HepG2 (cell line): ENCODE data around the gene CALY. TPM values are rescaled to one million over a fixed set of nuclear protein-coding genes. Genes with fewer than 3 reads are reported as not detected.

Experiments used
- ATAC-seq: fragments of 200-7000 bp; cut with Tn5 transposase; 3 replicates; pipeline ENCODE4 v1.9.1; 2020; ENCODE audit warnings: mild to moderate bottlenecking, moderate library complexity
- BruUV-seq: library from RNA; stranded (reverse); fragments of 400-500 nt; replicated peaks from 2 replicates; lab custom pipeline; 2021; lab: Mats Ljungman, UMichigan
- CTCF ChIA-PET: fragments of 300-600 bp; formaldehyde crosslinking; extraction: SDS; loops from one replicate; lab custom pipeline; 2021; ENCODE audit warnings: low total read pairs, inconsistent platforms, low intra/inter-chr PET ratio; lab: Yijun Ruan, JAX
- POLR2A ChIA-PET: fragments of 350-600 bp; sonication (Branson Sonifier 250); formaldehyde crosslinking; loops from one replicate; lab custom pipeline; 2020; ENCODE audit warnings: antibody characterized with exemption, inconsistent platforms; lab: Yijun Ruan, JAX
- DNase-seq: peaks from one replicate; pipeline ENCODE4 v3.0.0-alpha.2; 2015; ENCODE audit warnings: low spot score
- FAIRE-seq: peaks from 3 replicates; lab custom pipeline; 2011; peaks lifted over from hg19 to GRCh38; lab: Jason Lieb, UNC
- H2AFZ ChIP-seq: one replicate; pipeline ENCODE4 v1.6.1; 2011; ENCODE audit warnings: low read length, inconsistent platforms
- H3K27ac ChIP-seq: fragments of 300-600 bp; 3 replicates; pipeline ENCODE4 v1.8.0; 2011; ENCODE audit warnings: mixed run types, mild to moderate bottlenecking, mixed read lengths, low read length, inconsistent platforms; ENCODE audit not compliant: insufficient read depth; ENCODE audit errors: extremely low read length
- H3K27me3 ChIP-seq, 2 experiments: fragments of 200-600 bp in 1 of 2; 2 replicates in 1 of 2; 3 replicates in 1 of 2; pipeline versions ENCODE4 v1.6.0 to v1.8.0; 2011; ENCODE audit warnings: low read length in 2 of 2, mild to moderate bottlenecking in 2 of 2, moderate library complexity in 2 of 2, inconsistent platforms in 1 of 2; ENCODE audit not compliant: insufficient read depth in 2 of 2, control insufficient read depth in 1 of 2
- H3K36me3 ChIP-seq, 2 experiments: fragments of 200-600 bp in 1 of 2; replicated peaks in 1 of 2; 2 replicates in 1 of 2; 3 replicates in 1 of 2; pipeline versions ENCODE4 v1.5.1 to v1.8.0; 2011; ENCODE audit warnings: low read length in 2 of 2, inconsistent platforms in 1 of 2; ENCODE audit not compliant: insufficient read depth in 2 of 2, control insufficient read depth in 1 of 2
- H3K4me1 ChIP-seq: 2 replicates; pipeline ENCODE4 v1.5.1; 2012; ENCODE audit warnings: low read length, inconsistent platforms; ENCODE audit not compliant: insufficient read depth
- H3K4me2 ChIP-seq: 2 replicates; pipeline ENCODE4 v1.6.0; 2011; ENCODE audit warnings: low read depth, low read length, inconsistent platforms
- H3K4me3 ChIP-seq, 3 experiments: fragments of 200-600 bp in 1 of 3; sonication (generic), shearing (Covaris generic) in 1 of 3; replicated peaks in 1 of 3; 2 replicates each; pipeline ENCODE4 v1.5.1; 2011 to 2016; ENCODE audit warnings: low read length in 3 of 3, inconsistent platforms in 2 of 3, low read depth in 2 of 3, mild to moderate bottlenecking in 2 of 3, control low read depth in 1 of 3, mixed read lengths in 1 of 3; ENCODE audit not compliant: insufficient read depth in 1 of 3
- H3K79me2 ChIP-seq: one replicate; pipeline ENCODE4 v1.6.1; 2011; ENCODE audit warnings: low read length, inconsistent platforms; ENCODE audit not compliant: insufficient read depth
- H3K9ac ChIP-seq: 2 replicates; pipeline ENCODE4 v1.6.0; 2011; ENCODE audit warnings: mild to moderate bottlenecking, low read depth, low read length, inconsistent platforms; ENCODE audit not compliant: insufficient read depth
- H3K9me3 ChIP-seq: 2 replicates; pipeline ENCODE4 v1.5.1; 2012; ENCODE audit warnings: mild to moderate bottlenecking, low read length
- H4K20me1 ChIP-seq: 2 replicates; pipeline ENCODE4 v1.6.0; 2011; ENCODE audit warnings: inconsistent platforms, mild to moderate bottlenecking, low read length, moderate library complexity; ENCODE audit not compliant: insufficient read depth
- ASH2L ChIP-seq: fragments of 300-600, 200-600 bp; sonication (generic); IDR thresholded peaks from 2 replicates; pipeline ENCODE4 v1.7.0; 2017; ENCODE audit warnings: low read depth, mild to moderate bottlenecking, moderate library complexity, mixed read lengths, low read length; ENCODE audit not compliant: insufficient read length
- GLI4 ChIP-seq: sonication (generic); formaldehyde crosslinking; IDR thresholded peaks from 2 replicates; pipeline ENCODE4 v1.5.1; 2020; ENCODE audit warnings: missing genetic modification reagents, mild to moderate bottlenecking, moderate library complexity, borderline replicate concordance
- KLF16 ChIP-seq, 2 experiments: sonication (generic) in 1 of 2; formaldehyde crosslinking in 1 of 2; IDR thresholded peaks; 2 replicates each; pipeline versions ENCODE4 v1.6.1 to v1.8.0; 2016 to 2023; ENCODE audit warnings: missing genetic modification reagents in 2 of 2, missing compliant biosample characterization in 1 of 2
- LBX2 ChIP-seq: sonication (generic); formaldehyde crosslinking; IDR thresholded peaks from 2 replicates; pipeline ENCODE4 v1.5.0; 2020; ENCODE audit warnings: missing genetic modification reagents, mild to moderate bottlenecking, borderline replicate concordance
- MAF1 ChIP-seq: sonication (generic); formaldehyde crosslinking; IDR thresholded peaks from 2 replicates; pipeline ENCODE4 v1.5.0; 2020; ENCODE audit warnings: missing genetic modification reagents, borderline replicate concordance
- MLLT10 ChIP-seq: sonication (generic); formaldehyde crosslinking; IDR thresholded peaks from 2 replicates; pipeline ENCODE4 v1.4.0; 2020; ENCODE audit warnings: missing genetic modification reagents
- MYC ChIP-seq: sonication (generic); formaldehyde crosslinking; IDR thresholded peaks from 2 replicates; pipeline ENCODE4 v1.9.0; 2021; ENCODE audit warnings: missing genetic modification reagents, borderline replicate concordance
- SIN3A ChIP-seq: IDR thresholded peaks from 2 replicates; pipeline ENCODE4 v1.6.1; 2011; ENCODE audit warnings: low read depth, mild to moderate bottlenecking, control low read depth, low read length, borderline replicate concordance
- STAT5B ChIP-seq: sonication (generic); formaldehyde crosslinking; IDR thresholded peaks from 2 replicates; pipeline ENCODE4 v1.4.0; 2020; ENCODE audit warnings: missing genetic modification reagents
- TAF1 ChIP-seq: sonication (generic); formaldehyde crosslinking; IDR thresholded peaks from 2 replicates; pipeline ENCODE4 v1.4.0; 2020; ENCODE audit warnings: missing genetic modification reagents
- TEF ChIP-seq: sonication (generic); formaldehyde crosslinking; IDR thresholded peaks from 2 replicates; pipeline ENCODE4 v1.5.0; 2020; ENCODE audit warnings: missing genetic modification reagents
- ZC3H13 ChIP-seq: sonication (generic); formaldehyde crosslinking; IDR thresholded peaks from 2 replicates; pipeline ENCODE4 v1.8.1; 2023; ENCODE audit warnings: mild to moderate bottlenecking, missing genetic modification reagents, moderate library complexity
- ZNF12 ChIP-seq: sonication (generic); formaldehyde crosslinking; IDR thresholded peaks from 2 replicates; pipeline ENCODE4 v1.5.0; 2020; ENCODE audit warnings: missing genetic modification reagents
- ZNF207 ChIP-seq: fragments of 450-650 bp; IDR thresholded peaks from 2 replicates; pipeline ENCODE4 v1.6.1; 2016; ENCODE audit warnings: antibody characterized with exemption, borderline replicate concordance
- ZNF362 ChIP-seq: sonication (generic); formaldehyde crosslinking; IDR thresholded peaks from 2 replicates; pipeline ENCODE4 v1.4.0; 2020; ENCODE audit warnings: missing genetic modification reagents, mild to moderate bottlenecking, borderline replicate concordance
- ZNF737 ChIP-seq: sonication (generic); formaldehyde crosslinking; IDR thresholded peaks from 2 replicates; pipeline ENCODE4 v1.5.0; 2020; ENCODE audit warnings: missing genetic modification reagents, mild to moderate bottlenecking, borderline replicate concordance
- ZSCAN31 ChIP-seq: sonication (generic); formaldehyde crosslinking; IDR thresholded peaks from 2 replicates; pipeline ENCODE4 v1.5.0; 2020; ENCODE audit warnings: low read depth, mild to moderate bottlenecking, missing genetic modification reagents
- WGBS: methylation state at CpG from one replicate; pipeline ENCODE4 v1.1.6; 2017; ENCODE audit warnings: low lambda C conversion rate; 5-methylcytosine and 5-hydroxymethylcytosine counted together
- in situ Hi-C: cut with HindIII; loops from 2 replicates; pipeline ENCODE4 v1.10.0; 2017; ENCODE audit warnings: low pct_unique_long_range_greater_than_20kb; ENCODE audit not compliant: extremely low pct_ligation_motif_present
- intact Hi-C: fragments of 100-400 bp; cut with micrococcal nuclease; formaldehyde crosslinking; loops from one replicate; pipeline ENCODE4 v1.10.0; 2022; ENCODE audit not compliant: unreplicated experiment
- polyA plus RNA-seq, 8 experiments: library from polyadenylated mRNA; depleted of rRNA in 3 of 8; stranded (reverse) in 7 of 8; unstranded in 1 of 8; fragments of >200 nt; fragmentation: Illumina TruSeq in 4 of 8; extraction: Trizol in 4 of 8; gene quantifications; 2 replicates each; pipeline versions ENCODE4 v1.2.1 to v1.2.3, GENCODE V29; 2011 to 2016; ENCODE audit warnings: low read depth in 4 of 8, missing spikeins in 1 of 8, mixed read lengths in 1 of 8; ENCODE audit not compliant: insufficient read depth in 1 of 8
- total RNA-seq, 5 experiments: library from RNA; depleted of rRNA; stranded (reverse); fragments of >200 nt; fragmentation: Illumina TruSeq; extraction: Trizol; gene quantifications; 2 replicates each; pipeline ENCODE4 v1.2.3, GENCODE V29; 2016; ENCODE audit warnings: low read depth in 1 of 5
- TF ChIP-seq, protein P1 (sequence below): IDR thresholded peaks from 2 replicates; pipeline ENCODE4 v1.6.1; 2016; ENCODE audit warnings: missing compliant biosample characterization, missing genetic modification reagents, borderline replicate concordance
- TF ChIP-seq, protein P2 (sequence below): sonication (generic); formaldehyde crosslinking; IDR thresholded peaks from 2 replicates; pipeline ENCODE4 v1.8.0; 2022; ENCODE audit warnings: mild to moderate bottlenecking, missing genetic modification reagents

CALY gene
- total and polyA plus RNA-seq, 2 of the 13 experiments (the other 11 are each of a cell fraction or from before 2014, with no cell fraction given), result 0.08 TPM; not detected in 1

DNA sequence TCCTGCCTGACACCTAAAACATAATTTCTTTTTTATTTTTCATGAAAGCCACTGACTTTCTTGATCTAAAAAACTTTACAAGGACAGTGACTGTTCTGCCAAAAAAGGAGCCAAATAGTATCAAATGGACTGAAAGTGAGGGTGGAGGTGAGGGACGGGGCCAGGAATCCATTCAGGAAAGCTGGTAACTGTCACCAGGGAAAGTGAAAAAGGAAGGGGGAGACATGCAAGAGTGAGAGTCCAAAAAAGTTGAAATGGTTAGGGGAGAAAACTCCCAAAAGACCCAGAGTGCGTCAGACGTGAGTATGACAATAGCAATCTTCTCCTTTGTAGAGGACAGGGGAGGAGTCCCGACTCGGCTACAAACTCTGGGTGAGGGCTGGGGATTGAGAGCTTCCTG, 7.5 kb upstream of the CALY start:
- H3K4me1 ChIP-seq, result peaks cover 49% of the 10 kb centered on the region
- CTCF ChIA-PET, result no interaction called here
- no peak overlapping the region for H3K4me3 ChIP-seq
- no peaks in the 10 kb centered on the region for H3K36me3 ChIP-seq
- no peak for TF ChIP-seq ZNF737 (CRISPR knock-in tag)
- TF ChIP-seq ZC3H13 (CRISPR knock-in tag), result no peak
- no peak for TF ChIP-seq GLI4
- TF ChIP-seq KLF16 (CRISPR knock-in tag; IDR thresholded peaks at IDR 0.05), result no peak
- TF ChIP-seq MYC, result no peak
- TF ChIP-seq SIN3A, result no peak
- no peak for TF ChIP-seq ZNF207
- TF ChIP-seq, protein P1, sequence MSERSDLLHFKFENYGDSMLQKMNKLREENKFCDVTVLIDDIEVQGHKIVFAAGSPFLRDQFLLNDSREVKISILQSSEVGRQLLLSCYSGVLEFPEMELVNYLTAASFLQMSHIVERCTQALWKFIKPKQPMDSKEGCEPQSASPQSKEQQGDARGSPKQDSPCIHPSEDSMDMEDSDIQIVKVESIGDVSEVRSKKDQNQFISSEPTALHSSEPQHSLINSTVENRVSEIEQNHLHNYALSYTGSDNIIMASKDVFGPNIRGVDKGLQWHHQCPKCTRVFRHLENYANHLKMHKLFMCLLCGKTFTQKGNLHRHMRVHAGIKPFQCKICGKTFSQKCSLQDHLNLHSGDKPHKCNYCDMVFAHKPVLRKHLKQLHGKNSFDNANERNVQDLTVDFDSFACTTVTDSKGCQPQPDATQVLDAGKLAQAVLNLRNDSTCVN (CRISPR knock-in tag), result no peak
- TF ChIP-seq TEF (CRISPR knock-in tag), result no peak
- no peak for TF ChIP-seq TAF1
- no peak for TF ChIP-seq STAT5B (CRISPR knock-in tag)
- TF ChIP-seq, protein P2, sequence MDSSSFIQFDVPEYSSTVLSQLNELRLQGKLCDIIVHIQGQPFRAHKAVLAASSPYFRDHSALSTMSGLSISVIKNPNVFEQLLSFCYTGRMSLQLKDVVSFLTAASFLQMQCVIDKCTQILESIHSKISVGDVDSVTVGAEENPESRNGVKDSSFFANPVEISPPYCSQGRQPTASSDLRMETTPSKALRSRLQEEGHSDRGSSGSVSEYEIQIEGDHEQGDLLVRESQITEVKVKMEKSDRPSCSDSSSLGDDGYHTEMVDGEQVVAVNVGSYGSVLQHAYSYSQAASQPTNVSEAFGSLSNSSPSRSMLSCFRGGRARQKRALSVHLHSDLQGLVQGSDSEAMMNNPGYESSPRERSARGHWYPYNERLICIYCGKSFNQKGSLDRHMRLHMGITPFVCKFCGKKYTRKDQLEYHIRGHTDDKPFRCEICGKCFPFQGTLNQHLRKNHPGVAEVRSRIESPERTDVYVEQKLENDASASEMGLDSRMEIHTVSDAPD (CRISPR knock-in tag), result no peak
- TF ChIP-seq ASH2L, result no peak
- no peak for TF ChIP-seq MAF1 (CRISPR knock-in tag)
- TF ChIP-seq MLLT10 (CRISPR knock-in tag), result no peak
- TF ChIP-seq LBX2 (CRISPR knock-in tag), result no peak
- no peak for TF ChIP-seq ZSCAN31 (CRISPR knock-in tag)
- no peak for TF ChIP-seq ZNF12
- no peak for TF ChIP-seq ZNF362
- TF ChIP-seq, all 625 proteins: peak for 0
- no peak overlapping the region for H3K9ac ChIP-seq
- intact Hi-C loops, result no loop called here
- BruUV-seq, result no TSS peak
- no peak overlapping the region for H2AFZ ChIP-seq
- no peak overlapping the region for H3K27ac ChIP-seq
- DNase-seq, result no peak
- H3K4me2 ChIP-seq, result no peak overlapping the region
- POLR2A ChIA-PET, result interaction anchor here (1.9 kb wide), 1 partner anchor 14 kb away, joined by 12 read pairs; the partner anchor contains the start of gene FUOM
- in situ Hi-C loops, result no loop called here
- H3K9me3 ChIP-seq, result no peaks in the 10 kb centered on the region
- WGBS, result 68% methylated on average over 5 of the region's 5 CpGs
- H3K79me2 ChIP-seq, result no peaks in the 10 kb centered on the region
- peaks cover 0 to 7% of the 10 kb centered on the region in 2 experiments; a peak in 1 of 5 replicates for H3K27me3 ChIP-seq
- ATAC-seq, result no peak
- no peaks in the 10 kb centered on the region for H4K20me1 ChIP-seq
- no peak for FAIRE-seq
